HG03060 (cell line): Measurements from ENCODE around the gene NFIA.

Source experiments
- ATAC-seq: cut with Tn5 transposase; IDR thresholded peaks from one replicate; pipeline ENCODE4 v1.9.1; 2021; ENCODE audit warnings: low read depth, moderate number of reproducible peaks; ENCODE audit not compliant: unreplicated experiment

Gene NFIA

GRCh38 chr1:61082311-61083012 lies at the start of gene NFIA:
Gene NFIA, plus strand, starts transcription at chr1:61082561.
- ATAC-seq: no peak

DNA sequence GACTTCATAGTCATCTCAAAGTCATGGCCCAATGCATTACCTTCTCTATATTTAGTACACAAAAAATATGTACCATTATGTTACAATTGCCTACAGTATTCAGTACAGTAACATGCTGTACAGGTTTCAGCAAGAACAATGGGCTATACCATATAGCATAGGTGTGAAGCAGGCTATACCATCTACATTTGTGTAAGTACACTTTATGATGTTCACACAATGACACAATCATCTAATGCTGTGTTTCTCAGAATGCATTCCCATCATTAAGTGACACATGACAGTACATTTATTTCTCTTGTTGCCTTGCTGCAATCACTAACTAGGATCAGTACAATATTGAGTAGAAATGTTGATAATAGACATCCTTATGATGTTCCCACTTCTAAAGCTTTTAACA lies 46.5 kb upstream of the NFIA start:
- ATAC-seq: no peak

DNA sequence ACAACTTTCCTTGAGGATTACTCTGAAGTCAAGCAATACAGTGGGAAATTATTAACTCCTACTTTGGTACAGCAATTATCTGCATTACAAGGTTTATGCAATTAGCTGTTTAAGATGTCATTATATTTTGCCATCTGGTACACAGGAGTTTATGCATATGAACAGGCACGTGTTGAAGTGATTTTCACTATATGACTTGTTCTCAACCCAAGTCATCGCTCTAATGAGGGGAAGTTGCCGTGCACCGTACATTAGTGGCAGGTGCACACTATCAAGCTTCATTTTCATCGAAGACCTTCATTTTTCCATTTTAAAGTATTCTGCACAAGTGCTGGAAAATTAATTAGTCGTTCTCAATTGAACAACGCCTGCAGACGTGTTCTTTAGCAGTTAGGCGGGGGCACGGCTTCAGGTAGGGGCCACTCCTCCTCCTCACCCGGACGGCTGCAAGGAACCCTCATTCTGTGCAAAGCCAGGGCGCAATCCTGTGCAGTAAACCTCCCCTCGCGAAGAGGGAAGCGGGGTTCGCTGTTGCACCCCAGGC lies 39.8 kb upstream of the NFIA start:
- no peak for ATAC-seq

GRCh38 chr1:61043010-61043820 lies 39.1 kb upstream of the NFIA start:
- ATAC-seq: no peak

- no peak for ATAC-seq
These were observed 35.9 kb upstream of the NFIA start for GRCh38 chr1:61046434-61046833.

- no peak for ATAC-seq
These were observed 35.3 kb upstream of the NFIA start for GRCh38 chr1:61047061-61047460.

GRCh38 chr1:61049850-61050540 lies 32.4 kb upstream of the NFIA start:
- ATAC-seq: no peak

GRCh38 chr1:61050541-61051442 lies 31.6 kb upstream of the NFIA start:
- ATAC-seq: no peak

DNA sequence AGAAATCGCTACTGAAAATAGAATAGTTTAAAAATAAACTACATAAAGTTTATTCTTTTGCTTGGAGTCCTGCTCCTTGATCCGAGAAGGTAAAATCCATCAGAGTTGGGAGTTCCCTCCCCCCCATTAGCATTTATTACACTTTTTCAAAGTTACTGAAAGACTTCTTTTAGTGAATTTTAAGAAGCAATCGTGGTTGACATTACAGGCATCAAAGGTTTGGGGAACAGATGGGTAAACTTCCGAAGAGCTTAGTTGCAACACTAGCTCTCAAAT lies 31.0 kb upstream of the NFIA start:
- no peak for ATAC-seq

DNA sequence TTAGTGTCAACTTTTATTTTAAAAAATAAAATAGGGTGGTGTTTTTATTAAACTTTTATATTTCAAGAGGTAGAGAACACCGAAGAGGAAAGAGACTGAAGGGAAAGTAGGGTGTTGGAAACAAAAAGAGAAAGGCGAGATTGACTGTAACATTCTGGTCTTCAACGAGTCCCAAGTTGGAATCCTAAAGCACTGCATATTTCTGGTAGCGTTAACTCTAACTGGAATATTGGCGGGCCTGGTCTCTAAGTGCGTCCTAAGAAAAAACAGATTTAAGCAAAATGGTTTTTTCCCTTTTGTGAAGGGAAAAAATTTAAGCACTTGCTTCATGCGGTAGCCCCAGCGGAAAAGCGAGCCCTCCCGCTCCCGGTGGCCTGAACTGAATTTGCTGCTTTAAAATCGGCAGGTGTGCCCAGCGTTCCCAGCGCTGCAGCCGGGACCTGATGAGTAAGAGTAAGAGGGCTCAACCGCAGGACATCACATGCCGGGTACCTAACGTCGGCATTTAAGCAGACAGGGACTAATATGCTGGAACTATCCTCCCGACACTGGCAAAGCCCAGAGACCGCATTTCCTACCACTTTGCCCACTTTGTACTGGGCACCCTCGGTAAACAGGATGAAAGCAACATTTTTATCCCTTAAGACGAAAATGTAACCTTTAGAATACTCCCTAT lies 30.5 kb upstream of the NFIA start:
- no peak for ATAC-seq

GRCh38 chr1:61052395-61053225 lies 29.8 kb upstream of the NFIA start:
- ATAC-seq: no peak

DNA sequence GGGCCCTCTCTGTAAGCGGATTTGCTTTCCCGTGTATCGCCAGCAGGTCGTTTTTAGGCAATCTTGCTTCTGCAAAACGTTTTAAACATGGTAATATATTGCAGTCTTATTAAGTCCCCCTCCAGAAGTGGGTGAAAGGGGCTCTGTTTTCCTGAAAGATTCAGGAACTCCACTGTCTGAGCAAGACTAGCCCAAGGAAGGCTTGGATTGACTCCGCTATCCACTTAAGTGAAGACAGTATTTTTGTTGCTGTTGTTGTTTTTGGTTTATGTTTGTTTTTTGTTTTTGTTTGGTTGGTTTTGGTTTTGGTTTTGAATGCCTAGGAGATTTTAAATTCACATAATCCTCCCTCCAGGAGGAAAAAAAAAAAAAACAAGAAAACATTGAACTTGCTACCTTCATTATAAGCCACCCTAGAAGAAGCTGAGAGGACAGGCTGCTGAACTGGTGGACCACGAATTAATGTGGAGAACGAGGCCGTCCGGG lies 29.1 kb upstream of the NFIA start:
- no peak for ATAC-seq

GRCh38 chr1:61053712-61054600 lies 28.4 kb upstream of the NFIA start:
- no peak for ATAC-seq

DNA sequence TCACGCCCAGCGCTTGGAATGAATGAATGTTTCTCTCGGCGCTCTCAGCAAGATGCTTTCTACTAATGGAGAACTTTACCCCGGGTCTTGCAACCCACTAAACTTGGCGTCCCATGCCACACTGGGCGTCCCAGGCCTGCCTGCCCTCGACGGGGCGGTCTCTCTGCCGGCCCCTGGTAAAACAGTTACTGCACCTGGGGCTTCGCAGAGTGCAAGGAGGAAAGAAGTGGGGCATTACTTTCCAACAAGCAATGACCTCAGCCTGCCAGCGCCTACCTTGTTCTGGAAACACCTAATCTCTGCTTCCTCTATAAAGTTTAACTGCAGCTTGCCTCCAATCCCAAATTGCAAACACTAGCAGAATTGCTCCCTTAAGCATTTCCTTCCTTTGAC lies 27.8 kb upstream of the NFIA start:
- ATAC-seq: no peak

- no peak for ATAC-seq
These were observed 27.2 kb upstream of the NFIA start for GRCh38 chr1:61055110-61055614.

GRCh38 chr1:61056196-61056572 lies 26.2 kb upstream of the NFIA start:
- no peak for ATAC-seq

DNA sequence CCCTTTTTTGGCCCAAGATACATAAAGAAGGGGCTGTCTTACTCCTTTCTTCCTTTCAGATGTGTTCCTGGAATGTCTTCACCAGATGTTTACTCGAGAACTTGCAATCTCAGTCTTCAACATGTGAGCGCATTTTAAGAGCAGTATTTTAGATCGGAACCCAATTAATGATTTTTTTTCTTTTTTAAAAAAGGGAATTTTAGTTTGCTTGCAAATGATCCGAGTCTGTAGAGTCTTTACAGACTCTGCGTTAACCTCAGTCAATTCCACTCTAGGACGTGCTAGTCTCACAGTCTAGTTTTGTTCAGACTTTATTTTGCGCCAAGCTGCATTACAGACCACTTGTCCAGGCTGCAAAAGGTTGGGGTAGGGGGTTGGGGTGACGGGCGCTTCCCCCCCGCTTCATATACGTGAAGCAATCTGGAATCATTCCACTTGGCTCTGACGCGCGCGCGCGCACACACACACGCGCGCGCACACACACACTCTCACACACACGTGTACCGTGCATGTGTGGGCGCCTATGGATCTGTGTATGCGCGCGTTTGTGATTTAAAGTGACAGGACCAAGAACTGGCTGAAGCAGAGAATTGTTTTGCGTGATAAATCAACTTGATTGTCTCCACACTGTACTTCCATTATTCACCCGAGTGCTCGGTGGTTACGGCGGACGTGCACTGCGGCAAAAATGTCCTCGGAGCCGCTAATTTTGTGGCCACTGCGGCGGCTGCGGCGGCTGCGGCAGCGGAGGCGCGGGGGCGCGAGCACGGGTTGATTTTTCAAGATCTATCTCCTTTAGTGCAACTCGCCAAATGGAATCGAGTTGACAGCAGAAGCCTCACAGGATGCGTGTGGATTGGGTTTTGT lies 25.6 kb upstream of the NFIA start:
- no peak for ATAC-seq
